ENCODE results near the gene CACNA1D.

DNA sequence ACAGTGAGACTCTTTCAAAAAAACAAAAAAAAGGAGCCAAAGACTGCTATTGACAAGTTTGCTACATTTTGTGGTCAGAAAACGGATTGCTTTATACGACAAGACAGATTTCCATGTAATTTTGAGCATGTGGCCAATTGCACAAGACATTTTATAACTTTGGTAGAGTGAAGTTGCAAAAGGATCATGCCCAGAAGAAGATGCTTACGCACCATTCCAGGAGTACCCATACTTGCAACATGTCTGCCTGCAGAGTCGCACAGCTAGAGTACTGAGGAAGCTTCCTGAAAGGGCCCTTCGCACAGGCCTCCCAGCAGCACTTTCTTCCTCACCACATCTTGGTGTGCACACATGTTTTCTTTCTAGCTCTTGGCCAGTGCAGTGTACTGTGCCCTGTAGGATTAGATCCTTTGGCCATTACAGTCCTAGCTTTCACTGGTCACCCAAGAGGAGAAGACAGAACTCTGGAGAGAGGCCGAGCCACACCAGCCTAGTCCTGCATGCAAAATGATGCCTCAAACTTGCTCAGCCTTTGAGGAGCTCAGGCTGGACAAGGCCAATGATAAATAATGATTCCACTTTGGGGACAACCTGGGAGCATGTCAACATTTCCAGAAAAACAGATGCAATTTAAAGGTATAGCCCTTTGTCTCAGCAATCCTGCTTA is 340.2 kb downstream of the CACNA1D start:
- TF ChIP-seq, protein P1, sequence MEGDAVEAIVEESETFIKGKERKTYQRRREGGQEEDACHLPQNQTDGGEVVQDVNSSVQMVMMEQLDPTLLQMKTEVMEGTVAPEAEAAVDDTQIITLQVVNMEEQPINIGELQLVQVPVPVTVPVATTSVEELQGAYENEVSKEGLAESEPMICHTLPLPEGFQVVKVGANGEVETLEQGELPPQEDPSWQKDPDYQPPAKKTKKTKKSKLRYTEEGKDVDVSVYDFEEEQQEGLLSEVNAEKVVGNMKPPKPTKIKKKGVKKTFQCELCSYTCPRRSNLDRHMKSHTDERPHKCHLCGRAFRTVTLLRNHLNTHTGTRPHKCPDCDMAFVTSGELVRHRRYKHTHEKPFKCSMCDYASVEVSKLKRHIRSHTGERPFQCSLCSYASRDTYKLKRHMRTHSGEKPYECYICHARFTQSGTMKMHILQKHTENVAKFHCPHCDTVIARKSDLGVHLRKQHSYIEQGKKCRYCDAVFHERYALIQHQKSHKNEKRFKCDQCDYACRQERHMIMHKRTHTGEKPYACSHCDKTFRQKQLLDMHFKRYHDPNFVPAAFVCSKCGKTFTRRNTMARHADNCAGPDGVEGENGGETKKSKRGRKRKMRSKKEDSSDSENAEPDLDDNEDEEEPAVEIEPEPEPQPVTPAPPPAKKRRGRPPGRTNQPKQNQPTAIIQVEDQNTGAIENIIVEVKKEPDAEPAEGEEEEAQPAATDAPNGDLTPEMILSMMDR (IDR thresholded peaks at IDR 0.05; ENCODE audit: low read depth, low read length), result no peak
- TF ChIP-seq EZH2phosphoT487 (IDR thresholded peaks at IDR 0.05; ENCODE audit: low read depth), result no peak

Measured in OCI-LY3 (cell line).